Upper lobe of left lung (tissue), 4 donors: ENCODE measurements around the gene BBIP1.

Experiments used
- POLR2A ChIP-seq, 4 donors: fragments of 450-650 bp; IDR thresholded peaks; one replicate each; pipeline ENCODE4 v1.5.1; 2016 to 2017; ENCODE audit warnings: antibody characterized with exemption in 4 of 4, mild to moderate bottlenecking in 2 of 4
- POLR2AphosphoS5 ChIP-seq, 2 donors: sonication (generic); formaldehyde crosslinking; IDR thresholded peaks; one replicate each; pipeline ENCODE4 v1.5.1; 2017; ENCODE audit warnings: antibody characterized with exemption in 2 of 2
- TF ChIP-seq, protein P1 (sequence below), 6 experiments: fragments of 450-650 bp in 4 of 6; fragments of 200-600 bp in 2 of 6; sonication (generic) in 2 of 6; IDR thresholded peaks; one replicate each; pipeline ENCODE4 v1.5.1; 2016 to 2019; ENCODE audit warnings: antibody characterized with exemption in 6 of 6

DNA sequence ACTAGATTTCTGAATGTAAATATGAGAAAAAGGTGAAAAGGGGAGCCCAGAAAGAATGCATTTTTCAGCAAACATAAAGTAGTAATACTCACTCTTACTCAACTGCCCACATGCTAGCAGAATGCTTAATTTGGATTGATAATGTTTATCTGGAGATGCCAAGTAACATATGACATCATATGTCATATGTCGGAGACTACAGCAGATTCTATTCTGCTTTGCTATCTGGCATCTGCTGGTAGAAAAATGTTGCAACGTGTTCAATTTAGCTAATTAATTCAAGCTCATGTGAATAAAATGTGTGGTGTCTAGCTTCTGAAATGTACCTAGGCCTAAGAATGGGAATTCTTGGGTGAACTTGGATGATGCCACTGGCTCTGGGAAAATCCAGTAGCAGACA lies 4.5 kb downstream of the BBIP1 start:
- TF ChIP-seq, protein P1, sequence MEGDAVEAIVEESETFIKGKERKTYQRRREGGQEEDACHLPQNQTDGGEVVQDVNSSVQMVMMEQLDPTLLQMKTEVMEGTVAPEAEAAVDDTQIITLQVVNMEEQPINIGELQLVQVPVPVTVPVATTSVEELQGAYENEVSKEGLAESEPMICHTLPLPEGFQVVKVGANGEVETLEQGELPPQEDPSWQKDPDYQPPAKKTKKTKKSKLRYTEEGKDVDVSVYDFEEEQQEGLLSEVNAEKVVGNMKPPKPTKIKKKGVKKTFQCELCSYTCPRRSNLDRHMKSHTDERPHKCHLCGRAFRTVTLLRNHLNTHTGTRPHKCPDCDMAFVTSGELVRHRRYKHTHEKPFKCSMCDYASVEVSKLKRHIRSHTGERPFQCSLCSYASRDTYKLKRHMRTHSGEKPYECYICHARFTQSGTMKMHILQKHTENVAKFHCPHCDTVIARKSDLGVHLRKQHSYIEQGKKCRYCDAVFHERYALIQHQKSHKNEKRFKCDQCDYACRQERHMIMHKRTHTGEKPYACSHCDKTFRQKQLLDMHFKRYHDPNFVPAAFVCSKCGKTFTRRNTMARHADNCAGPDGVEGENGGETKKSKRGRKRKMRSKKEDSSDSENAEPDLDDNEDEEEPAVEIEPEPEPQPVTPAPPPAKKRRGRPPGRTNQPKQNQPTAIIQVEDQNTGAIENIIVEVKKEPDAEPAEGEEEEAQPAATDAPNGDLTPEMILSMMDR (IDR thresholded peaks at IDR 0.05): no peak
- TF ChIP-seq POLR2A (IDR thresholded peaks at IDR 0.05) (no peak), POLR2AphosphoS5 (IDR thresholded peaks at IDR 0.05) (no peak)
